ENCODE measurements around the gene ZNF615.
"Not testable (repeated sequence)": the region's sequence is repeated elsewhere in the genome, so short reads cannot be mapped to it uniquely, and the experiment has no call there.

ZNF615 gene

GRCh38 chr19:52007806-52008557 is at the start of gene ZNF615:
Gene ZNF615, minus strand, starts transcription at chr19:52008211. Its CDS starts 4,500 bp downstream, at chr19:52003711.
- peak; percentile 72 to 81 (median 78) for DNase-seq

GRCh38 chr19:52056480-52056879 is 48.5 kb upstream of the ZNF615 start:
- not testable (repeated sequence) for DNase-seq

GRCh38 chr19:52051736-52052135 is 43.7 kb upstream of the ZNF615 start:
- not testable (repeated sequence) for DNase-seq

- peak; percentile 45 to 75 (median 62) for DNase-seq
Measured at GRCh38 chr19:52048555-52049501, 40.8 kb upstream of the ZNF615 start, which contains the start of gene ZNF432. Gene ZNF432, minus strand, starts transcription at chr19:52048838. Its CDS starts 1,970 bp downstream, at chr19:52046868.

GRCh38 chr19:52039169-52039568 is 31.2 kb upstream of the ZNF615 start:
- no peak for DNase-seq

- DNase-seq = no peak
Measured at GRCh38 chr19:52034051-52034728, 26.2 kb upstream of the ZNF615 start.

- DNase-seq = no peak
Measured at GRCh38 chr19:52028780-52029123, 20.7 kb upstream of the ZNF615 start.

GRCh38 chr19:52028027-52028779 is 20.2 kb upstream of the ZNF615 start, which contains the start of gene ZNF614:
Gene ZNF614, minus strand, starts transcription at chr19:52028379. Its CDS starts 2,634 bp downstream, at chr19:52025745.
- peak; percentile 48 to 76 (median 66) for DNase-seq

GRCh38 chr19:52026255-52026990 is 18.4 kb upstream of the ZNF615 start:
- not testable (repeated sequence) for DNase-seq

- not testable (repeated sequence) for DNase-seq
Measured at GRCh38 chr19:52024478-52024877, 16.5 kb upstream of the ZNF615 start.

- no peak for DNase-seq
Measured at GRCh38 chr19:52022193-52022592, 14.2 kb upstream of the ZNF615 start.

GRCh38 chr19:52020506-52020905 is 12.5 kb upstream of the ZNF615 start:
- no peak for DNase-seq

GRCh38 chr19:52010674-52011073 is 2.7 kb upstream of the ZNF615 start:
- no peak for DNase-seq

GRCh38 chr19:52007451-52007805 is 583 bp downstream of the ZNF615 start:
- DNase-seq = no peak

- no peak for DNase-seq
Measured at GRCh38 chr19:51994048-51994644, 13.9 kb downstream of the ZNF615 start.

GRCh38 chr19:51993422-51993821 is 14.6 kb downstream of the ZNF615 start:
- no peak for DNase-seq

- DNase-seq = peak; percentile 44 to 79 (median 64)
Measured at GRCh38 chr19:51986309-51987291, 21.4 kb downstream of the ZNF615 start, which contains the start of gene ZNF350. Gene ZNF350, minus strand, starts transcription at chr19:51986840. Its CDS starts 12,480 bp downstream, at chr19:51974360.

GRCh38 chr19:51983361-51983760 is 24.6 kb downstream of the ZNF615 start:
- no peak for DNase-seq

GRCh38 chr19:51980926-51981325 is 27.1 kb downstream of the ZNF615 start:
- DNase-seq = not testable (repeated sequence)

All from activated naive CD4-positive, alpha-beta T cell (primary cell).